Stimulated activated CD8-positive, alpha-beta memory T cell treated with anti-CD3 and anti-CD28 coated beads, Interleukin-4, amount 100 ng/mL, for 1 hour (primary cell): ENCODE results near the gene ECE2.

ENCODE experiments used
- DNase-seq, 2 donors: peaks; one replicate each; pipeline ENCODE4 v3.0.0-alpha.2; 2020; ENCODE audit warnings: low read depth in 2 of 2, low spot score in 1 of 2

The ECE2 gene

GRCh38 chr3:184275961-184276910, at the start of gene ECE2:
Gene ECE2, plus strand, starts transcription at chr3:184276022. Its CDS starts 132 bp downstream, at chr3:184276154.
- DNase-seq: no peak

- peak; percentile 16 to 21 for DNase-seq
Measured at GRCh38 chr3:184227481-184227935, 48.3 kb upstream of the ECE2 start.

- DNase-seq: no peak
Measured at GRCh38 chr3:184228376-184229137, 47.3 kb upstream of the ECE2 start.

GRCh38 chr3:184229394-184230080, 46.3 kb upstream of the ECE2 start, which contains the start of gene VWA5B2:
Gene VWA5B2, plus strand, starts transcription at chr3:184229585. Its CDS starts 944 bp downstream, at chr3:184230529.
- peak; percentile 31 to 51 for DNase-seq

GRCh38 chr3:184230081-184230602, 45.7 kb upstream of the ECE2 start:
- no peak for DNase-seq

- DNase-seq: no peak
Measured at GRCh38 chr3:184230603-184231528, 45.0 kb upstream of the ECE2 start.

GRCh38 chr3:184231671-184232070, 44.2 kb upstream of the ECE2 start:
- no peak for DNase-seq

GRCh38 chr3:184233127-184233843, 42.5 kb upstream of the ECE2 start:
- DNase-seq: no peak

- no peak for DNase-seq
Measured at GRCh38 chr3:184234224-184234623, 41.6 kb upstream of the ECE2 start.

GRCh38 chr3:184234671-184235380, 41.0 kb upstream of the ECE2 start:
- DNase-seq: no peak

GRCh38 chr3:184235381-184236032, 40.3 kb upstream of the ECE2 start:
- no peak for DNase-seq

- no peak for DNase-seq
Measured at GRCh38 chr3:184236033-184236410, 39.8 kb upstream of the ECE2 start.

GRCh38 chr3:184236636-184237035, 39.2 kb upstream of the ECE2 start:
- DNase-seq: no peak

GRCh38 chr3:184237211-184237610, 38.6 kb upstream of the ECE2 start:
- no peak for DNase-seq

- DNase-seq: no peak
Measured at GRCh38 chr3:184237807-184238206, 38.0 kb upstream of the ECE2 start.

- no peak for DNase-seq
Measured at GRCh38 chr3:184238246-184238818, 37.5 kb upstream of the ECE2 start.

- no peak for DNase-seq
Measured at GRCh38 chr3:184239221-184239620, 36.6 kb upstream of the ECE2 start.

- no peak for DNase-seq
Measured at GRCh38 chr3:184239708-184240107, 36.1 kb upstream of the ECE2 start.
